ENCODE results near the gene PCBP2. TPM values are rescaled to one million over a fixed set of nuclear protein-coding genes. Genes with fewer than 3 reads are reported as not detected.
"Not testable (repeated sequence)": the region's sequence is repeated elsewhere in the genome, so short reads cannot be mapped to it uniquely, and the experiment has no call there.

The PCBP2 gene
- total RNA-seq, 2 experiments from 2014 or later = 813 to 836 TPM

DNA sequence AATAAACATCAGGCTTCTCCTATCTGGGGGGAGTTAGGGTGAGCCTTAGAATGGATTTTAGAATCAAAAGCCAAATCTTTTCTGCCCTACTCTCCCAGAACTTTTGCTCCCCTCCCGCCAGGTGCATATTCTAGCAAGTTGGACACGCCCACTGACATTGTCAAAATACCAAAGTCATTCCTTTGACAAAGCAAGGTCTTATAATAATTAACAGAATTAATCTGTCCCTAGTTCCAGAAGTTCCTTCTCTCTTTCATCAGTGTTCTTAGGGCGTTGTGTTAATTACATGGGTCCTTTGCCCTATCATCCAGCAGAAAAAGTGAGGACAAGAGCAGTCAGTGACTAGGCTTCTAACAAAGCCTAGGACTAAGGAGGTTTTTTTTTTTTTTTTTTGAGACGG lies 7.9 kb upstream of the PCBP2 start:
- DNase-seq (no peak), ATAC-seq (no peak)
- peaks cover 56% of the 10 kb centered on the region for H3K36me3 Mint-ChIP-seq (ENCODE audit: low read depth)
- no peak overlapping the region for H3K27ac Mint-ChIP-seq
- POLR2A ChIA-PET = no interaction called here
- CTCF ChIA-PET = interaction anchor here (0.6 kb wide), 1 partner anchor 115 kb away, joined by 3 read pairs; no protein-coding TSS in a partner anchor
- peaks cover 42% of the 10 kb centered on the region for H3K4me1 Mint-ChIP-seq (ENCODE audit: low read depth)
- H3K27me3 Mint-ChIP-seq (ENCODE audit: low read depth) = no peaks in the 10 kb centered on the region
- H3K4me3 Mint-ChIP-seq = peak overlapping the region; percentile 97
- no peaks in the 10 kb centered on the region for H3K9me3 Mint-ChIP-seq (ENCODE audit: insufficient read depth)

DNA sequence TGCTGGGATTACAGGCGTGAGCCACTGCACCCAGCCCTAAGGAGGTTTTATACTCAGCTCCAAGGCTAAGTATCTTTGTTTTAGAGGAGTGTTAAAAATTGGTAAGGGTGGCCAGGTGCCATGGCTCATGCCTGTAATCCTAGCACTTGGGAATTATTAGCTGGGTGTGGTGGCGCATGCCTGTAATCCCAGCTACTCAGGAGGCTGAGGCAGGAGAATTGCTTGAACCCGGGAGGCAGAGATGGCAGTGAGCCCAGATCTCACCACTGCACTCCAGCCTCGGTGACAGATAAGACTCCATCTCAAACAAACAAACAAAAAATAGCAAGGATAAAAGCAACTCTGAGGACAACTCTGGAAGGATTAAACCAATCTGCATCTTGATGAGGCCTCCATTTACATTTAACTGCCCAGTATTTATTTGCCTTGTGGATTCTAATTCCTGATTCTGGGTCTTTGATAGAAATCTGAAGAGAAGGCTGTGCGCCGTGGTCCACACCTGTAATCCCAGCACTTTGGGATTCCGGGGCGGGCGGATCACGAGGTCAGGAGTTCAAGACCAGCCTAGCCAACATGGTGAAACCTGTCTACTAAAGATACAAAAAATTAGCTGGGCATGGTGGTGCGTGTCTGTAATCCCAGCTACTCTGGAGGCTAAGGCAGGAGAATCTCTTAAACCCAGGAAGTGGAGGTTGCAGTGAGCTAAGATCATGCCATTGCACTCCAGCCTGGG lies 7.1 kb upstream of the PCBP2 start:
- H3K36me3 Mint-ChIP-seq (ENCODE audit: low read depth) = peaks cover 56% of the 10 kb centered on the region
- DNase-seq; H3K27me3 Mint-ChIP-seq (ENCODE audit: low read depth); H3K4me3 Mint-ChIP-seq; H3K9me3 Mint-ChIP-seq (ENCODE audit: insufficient read depth); ATAC-seq; H3K27ac Mint-ChIP-seq: not testable (repeated sequence)
- ChIA-PET CTCF (interaction anchor here (0.6 to 0.8 kb wide), 3 partner anchors 23 to 121 kb away, joined by 3 to 4 read pairs (median 3); no protein-coding TSS in a partner anchor), POLR2A (interaction anchor here (0.5 kb wide), 1 partner anchor 406 kb away, joined by 3 read pairs; no protein-coding TSS in a partner anchor)
- H3K4me1 Mint-ChIP-seq (ENCODE audit: low read depth) = peaks cover 39% of the 10 kb centered on the region

DNA sequence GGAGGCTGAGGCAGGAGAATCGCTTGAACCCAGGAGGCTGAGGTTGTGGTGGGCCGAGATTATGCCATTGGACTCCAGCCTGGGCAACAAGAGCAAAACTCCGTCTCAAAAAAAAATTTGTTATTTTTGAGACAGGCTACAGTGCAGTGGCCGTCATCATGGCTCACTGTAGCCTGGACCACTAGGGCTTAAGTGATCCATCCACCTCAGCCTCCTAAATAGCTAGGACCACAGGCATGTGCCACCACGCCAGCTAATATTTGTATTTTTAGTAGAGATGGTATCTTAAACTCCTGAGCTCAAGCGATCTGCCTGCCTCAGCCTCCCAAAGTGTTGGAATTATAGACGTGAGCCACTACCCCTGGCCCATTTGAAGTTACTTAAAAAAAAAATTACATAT lies 966 bp upstream of the PCBP2 start:
- Mint-ChIP-seq H3K36me3 (ENCODE audit: low read depth) (peaks cover 59% of the 10 kb centered on the region), H3K27ac (no peak overlapping the region), H3K4me1 (ENCODE audit: low read depth) (peaks cover 38% of the 10 kb centered on the region), H3K4me3 (no peak overlapping the region), H3K27me3 (ENCODE audit: low read depth) (no peaks in the 10 kb centered on the region), H3K9me3 (ENCODE audit: insufficient read depth) (no peaks in the 10 kb centered on the region)
- ChIA-PET POLR2A (no interaction called here), CTCF (interaction anchor here (0.7 to 1.9 kb wide), 7 partner anchors 30 to 183 kb away, joined by 3 to 7 read pairs (median 4); partner anchors contain the start of genes ESPL1 and TARBP2)
- ATAC-seq = no peak
- no peak for DNase-seq

DNA sequence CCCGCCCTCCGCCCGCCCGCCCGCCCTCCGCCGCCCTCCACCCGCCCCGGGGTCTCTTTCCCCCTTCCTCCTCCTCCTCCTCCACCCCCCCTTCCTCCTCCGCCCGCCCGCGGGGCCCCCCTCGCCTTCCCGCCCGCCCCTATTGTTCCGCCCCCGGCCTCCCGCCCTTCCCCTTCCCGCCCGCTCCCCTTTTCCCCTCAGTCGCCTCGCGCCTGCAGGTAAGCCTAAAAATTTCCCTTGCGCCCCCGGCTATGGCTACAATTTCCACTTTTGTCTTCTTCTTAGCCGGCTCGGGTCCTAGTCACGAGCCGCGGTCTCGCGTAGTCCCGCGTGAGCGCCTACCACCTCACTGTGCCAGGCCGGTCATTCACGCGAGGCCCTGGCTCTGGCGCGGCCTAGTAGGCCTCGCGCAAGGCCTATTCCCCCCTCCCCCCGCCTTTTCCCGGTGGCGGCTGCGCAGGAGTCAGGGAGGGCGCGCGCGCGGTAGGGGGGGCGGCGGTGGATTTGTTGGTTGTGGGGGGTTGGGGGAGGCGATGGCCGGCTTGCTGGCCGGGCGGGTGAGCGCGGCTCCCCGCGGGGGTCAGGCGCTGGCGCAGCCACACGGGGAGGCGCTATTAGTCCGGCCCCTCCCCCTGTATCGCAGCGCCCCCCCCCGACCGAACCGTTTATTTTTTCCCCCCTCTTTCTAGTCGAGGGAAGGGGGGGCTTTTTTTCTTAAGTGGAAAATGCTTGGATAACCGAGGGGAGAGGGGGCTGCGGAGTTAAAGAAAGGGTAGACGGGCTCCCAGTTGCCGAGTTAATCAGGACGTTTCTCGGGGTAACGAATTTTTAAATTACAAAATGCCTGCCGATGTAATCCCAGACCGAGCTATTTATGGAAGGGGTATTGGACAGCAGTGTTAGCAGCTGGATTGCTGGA lies 516 bp downstream of the PCBP2 start:
- Mint-ChIP-seq H3K36me3 (ENCODE audit: low read depth) (peaks cover 60% of the 10 kb centered on the region), H3K27ac (peak overlapping the region; percentile 100), H3K4me1 (ENCODE audit: low read depth) (peaks cover 39% of the 10 kb centered on the region), H3K9me3 (ENCODE audit: insufficient read depth) (no peaks in the 10 kb centered on the region), H3K4me3 (peak overlapping the region; percentile 94), H3K27me3 (ENCODE audit: low read depth) (no peaks in the 10 kb centered on the region)
- ATAC-seq (peak; percentile 29), DNase-seq (peak; percentile 80)
- ChIA-PET POLR2A (interaction anchor here (0.6 to 1.0 kb wide), 5 partner anchors 22 to 184 kb away, joined by 3 to 4 read pairs (median 4); partner anchors contain the start of genes ESPL1 and TARBP2), CTCF (interaction anchor here (0.8 to 3.2 kb wide), 5 partner anchors 12 to 131 kb away, joined by 3 to 18 read pairs (median 4); partner anchors contain the start of gene AAAS)

DNA sequence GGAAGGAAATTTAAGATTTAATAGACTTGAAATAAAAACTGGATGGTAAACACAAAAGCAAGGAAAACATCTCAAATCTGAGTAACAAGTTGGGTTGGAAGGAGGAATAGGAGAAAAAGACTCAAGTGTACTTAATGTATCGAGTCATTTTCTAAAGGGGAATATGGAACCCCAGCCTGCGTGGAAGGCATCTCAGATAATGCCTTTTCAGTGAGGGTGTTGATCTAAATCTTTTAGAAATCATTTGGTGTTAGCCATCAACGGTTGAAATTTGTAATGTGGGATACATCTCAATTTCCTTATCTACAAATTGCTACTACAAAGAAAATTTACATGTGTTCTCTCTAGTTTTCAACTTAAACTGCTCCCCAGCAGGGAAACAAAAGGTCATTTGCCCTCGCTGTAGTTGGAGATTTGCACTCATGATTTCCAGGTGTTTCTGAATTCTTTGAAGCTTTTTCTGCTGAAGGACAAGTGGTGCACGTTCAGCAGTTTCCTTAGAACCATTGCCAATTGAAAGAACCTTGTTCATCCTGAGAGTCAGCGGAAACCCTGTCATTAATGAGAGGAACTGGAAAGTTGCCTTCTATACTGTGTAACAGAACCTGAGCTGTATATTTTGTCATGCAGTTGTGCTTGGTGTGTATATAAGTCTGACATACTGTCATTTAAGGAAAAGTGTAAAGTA lies 2.2 kb downstream of the PCBP2 start:
- POLR2A ChIA-PET = interaction anchor here (0.9 to 4.0 kb wide), 5 partner anchors 10 to 75 kb away, joined by 3 to 16 read pairs (median 3); no protein-coding TSS in a partner anchor
- H3K36me3 Mint-ChIP-seq (ENCODE audit: low read depth) = peaks cover 60% of the 10 kb centered on the region
- ATAC-seq (no peak), DNase-seq (no peak)
- H3K27me3 Mint-ChIP-seq (ENCODE audit: low read depth) = no peaks in the 10 kb centered on the region
- H3K4me3 Mint-ChIP-seq = peak overlapping the region; percentile 94
- no peaks in the 10 kb centered on the region for H3K9me3 Mint-ChIP-seq (ENCODE audit: insufficient read depth)
- CTCF ChIA-PET = interaction anchor here (1.0 to 3.2 kb wide), 6 partner anchors 11 to 186 kb away, joined by 3 to 18 read pairs (median 4); partner anchors contain the start of genes ESPL1 and MYG1
- H3K4me1 Mint-ChIP-seq (ENCODE audit: low read depth) = peaks cover 37% of the 10 kb centered on the region
- H3K27ac Mint-ChIP-seq = peak overlapping the region; percentile 100

DNA sequence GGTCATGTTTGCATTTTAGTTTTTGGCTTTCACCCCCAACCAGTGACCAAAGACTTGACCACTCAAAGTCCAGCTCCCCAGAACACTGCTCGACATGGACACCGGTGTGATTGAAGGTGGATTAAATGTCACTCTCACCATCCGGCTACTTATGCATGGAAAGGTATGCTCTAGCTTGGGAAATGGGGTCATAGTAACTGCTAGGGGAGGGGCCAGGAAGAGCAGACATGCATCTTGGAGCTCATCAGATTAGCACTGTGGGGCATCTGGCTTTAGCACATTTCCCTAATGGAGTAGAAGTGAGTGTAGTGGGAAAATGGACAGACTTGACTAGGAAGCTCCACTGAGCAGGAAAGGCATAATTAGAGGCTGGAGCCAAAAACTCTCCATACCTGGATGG lies 2.8 kb downstream of the PCBP2 start:
- ChIA-PET CTCF (interaction anchor here (0.7 to 3.2 kb wide), 4 partner anchors 21 to 961 kb away, joined by 3 to 18 read pairs (median 4); partner anchors contain the start of gene ESPL1), POLR2A (interaction anchor here (0.6 to 4.0 kb wide), 7 partner anchors 10 to 186 kb away, joined by 3 to 16 read pairs (median 3); no protein-coding TSS in a partner anchor)
- DNase-seq (no peak), ATAC-seq (no peak)
- no peaks in the 10 kb centered on the region for H3K27me3 Mint-ChIP-seq (ENCODE audit: low read depth)
- H3K27ac Mint-ChIP-seq = peak overlapping the region; percentile 100
- H3K36me3 Mint-ChIP-seq (ENCODE audit: low read depth) = peaks cover 63% of the 10 kb centered on the region
- no peaks in the 10 kb centered on the region for H3K9me3 Mint-ChIP-seq (ENCODE audit: insufficient read depth)
- H3K4me1 Mint-ChIP-seq (ENCODE audit: low read depth) = peaks cover 39% of the 10 kb centered on the region
- peak overlapping the region; percentile 94 for H3K4me3 Mint-ChIP-seq

DNA sequence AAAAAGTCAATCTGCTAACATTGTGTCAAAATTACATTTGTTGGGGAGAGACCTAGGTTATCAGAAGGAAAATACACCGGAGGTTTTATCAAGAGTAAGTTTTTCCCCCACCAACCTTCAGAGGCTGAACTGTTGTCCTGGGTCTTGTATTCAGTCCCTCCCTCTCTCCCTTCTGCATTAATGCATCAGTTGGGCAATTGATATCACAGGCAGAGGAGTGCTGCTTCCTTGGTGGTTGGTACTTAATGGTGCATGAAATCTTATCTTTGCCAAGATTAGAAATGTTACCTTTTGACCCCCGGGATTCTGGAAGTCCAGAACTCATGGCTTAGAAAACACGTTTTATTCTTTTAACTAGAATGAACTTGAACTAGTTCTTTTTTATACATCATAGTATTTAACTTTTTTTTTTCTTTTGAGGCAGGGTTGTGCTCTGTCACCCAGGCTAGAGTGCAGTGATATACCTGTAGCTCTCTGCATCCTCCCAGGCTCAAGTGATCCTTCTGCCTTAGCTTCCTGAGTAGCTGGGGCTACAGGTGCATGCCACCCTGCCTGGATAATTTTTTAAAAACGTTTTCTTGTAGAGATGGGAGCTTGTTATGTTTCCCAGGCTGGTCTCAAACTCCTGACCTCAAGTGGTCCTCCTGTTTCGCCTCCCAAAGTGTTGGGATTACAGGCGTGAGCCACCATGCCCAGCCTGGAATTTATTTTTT lies 4.9 kb downstream of the PCBP2 start:
- no peak overlapping the region for H3K27ac Mint-ChIP-seq

DNA sequence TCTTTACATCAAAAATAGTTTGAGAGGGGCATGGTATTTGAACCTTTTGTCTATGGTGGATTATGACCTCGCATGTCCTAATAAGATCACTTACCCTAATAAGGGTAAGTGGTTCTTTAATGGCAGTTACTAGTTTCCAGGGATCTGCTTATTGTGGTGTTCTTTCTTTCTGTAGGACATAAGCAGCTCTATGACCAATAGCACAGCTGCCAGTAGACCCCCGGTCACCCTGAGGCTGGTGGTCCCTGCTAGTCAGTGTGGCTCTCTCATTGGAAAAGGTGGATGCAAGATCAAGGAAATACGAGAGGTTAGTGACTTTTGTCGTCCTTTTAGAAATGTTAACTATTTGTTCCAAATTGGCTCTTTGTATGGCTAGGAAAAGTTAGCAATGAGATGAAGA lies 7.2 kb downstream of the PCBP2 start:
- ATAC-seq (no peak), DNase-seq (no peak)
- POLR2A ChIA-PET = interaction anchor here (1.2 to 1.7 kb wide), 4 partner anchors 9 to 23 kb away, joined by 3 to 5 read pairs (median 5); no protein-coding TSS in a partner anchor
- CTCF ChIA-PET = interaction anchor here (1.0 to 1.7 kb wide), 5 partner anchors 15 to 107 kb away, joined by 3 to 5 read pairs (median 4); no protein-coding TSS in a partner anchor
- Mint-ChIP-seq H3K4me3 (no peak overlapping the region), H3K27me3 (ENCODE audit: low read depth) (no peaks in the 10 kb centered on the region), H3K4me1 (ENCODE audit: low read depth) (peaks cover 38% of the 10 kb centered on the region), H3K9me3 (ENCODE audit: insufficient read depth) (no peaks in the 10 kb centered on the region), H3K36me3 (ENCODE audit: low read depth) (peaks cover 83% of the 10 kb centered on the region), H3K27ac (no peak overlapping the region)

More for the DNA sequence above, 4.9 kb downstream of the PCBP2 start:
- CTCF ChIA-PET = interaction anchor here (0.9 to 1.5 kb wide), 3 partner anchors 19 to 105 kb away, joined by 3 read pairs; no protein-coding TSS in a partner anchor
- peaks cover 79% of the 10 kb centered on the region for H3K36me3 Mint-ChIP-seq (ENCODE audit: low read depth)
- POLR2A ChIA-PET = interaction anchor here (0.6 to 4.0 kb wide), 2 partner anchors 19 to 442 kb away, joined by 4 to 16 read pairs; no protein-coding TSS in a partner anchor
- H3K27me3 Mint-ChIP-seq (ENCODE audit: low read depth) = no peaks in the 10 kb centered on the region
- H3K4me1 Mint-ChIP-seq (ENCODE audit: low read depth) = peaks cover 41% of the 10 kb centered on the region
- no peak for ATAC-seq
- H3K9me3 Mint-ChIP-seq (ENCODE audit: insufficient read depth) = no peaks in the 10 kb centered on the region
- no peak overlapping the region for H3K4me3 Mint-ChIP-seq
- DNase-seq = no peak

DNA sequence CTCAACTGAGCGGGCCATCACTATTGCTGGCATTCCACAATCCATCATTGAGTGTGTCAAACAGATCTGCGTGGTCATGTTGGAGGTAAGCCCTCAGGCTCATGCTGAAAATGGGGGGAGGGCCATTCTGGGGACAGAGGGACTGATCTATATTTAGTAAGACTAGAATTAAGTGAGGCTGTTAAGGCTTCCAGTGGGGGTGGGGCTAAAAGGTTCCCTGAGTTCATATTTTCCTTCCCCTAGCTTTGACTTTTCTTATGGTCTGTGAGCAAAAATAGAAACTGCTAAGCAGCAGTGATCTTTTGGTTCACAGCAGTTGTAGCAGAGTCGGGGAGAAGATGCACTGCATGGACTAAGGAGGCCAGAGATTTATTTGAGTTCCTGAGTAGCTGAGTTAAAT lies 9.2 kb downstream of the PCBP2 start:
- Mint-ChIP-seq H3K4me3 (no peak overlapping the region), H3K4me1 (ENCODE audit: low read depth) (peaks cover 27% of the 10 kb centered on the region), H3K27ac (no peak overlapping the region), H3K36me3 (ENCODE audit: low read depth) (peaks cover 83% of the 10 kb centered on the region), H3K27me3 (ENCODE audit: low read depth) (no peaks in the 10 kb centered on the region), H3K9me3 (ENCODE audit: insufficient read depth) (no peaks in the 10 kb centered on the region)
- ATAC-seq = no peak
- no peak for DNase-seq
- POLR2A ChIA-PET = interaction anchor here (0.6 to 1.5 kb wide), 3 partner anchors 12 to 166 kb away, joined by 3 read pairs; no protein-coding TSS in a partner anchor
- CTCF ChIA-PET = interaction anchor here (1.5 to 3.3 kb wide), 3 partner anchors 15 to 109 kb away, joined by 3 to 14 read pairs (median 3); no protein-coding TSS in a partner anchor

DNA sequence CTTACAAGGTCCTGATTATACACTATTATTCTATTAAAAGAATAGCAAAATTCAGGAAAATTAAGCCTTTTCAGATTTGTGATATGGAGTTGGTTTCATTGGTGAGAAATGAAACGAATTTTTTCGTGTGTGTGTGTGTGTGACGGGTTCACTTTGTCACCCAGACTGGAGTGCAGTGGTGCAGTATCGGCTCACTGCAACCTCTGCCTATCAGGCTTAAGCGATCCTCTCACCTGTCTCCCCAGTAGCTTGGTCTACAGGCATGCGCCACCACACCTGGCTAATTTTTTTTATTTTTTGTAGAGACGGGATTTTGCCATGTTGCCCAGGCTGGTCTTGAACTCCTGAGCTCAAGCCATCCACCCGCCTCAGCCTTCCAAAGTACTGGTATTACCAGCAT lies 9.7 kb downstream of the PCBP2 start:
- POLR2A ChIA-PET = interaction anchor here (0.7 kb wide), 2 partner anchors 102 to 136 kb away, joined by 3 read pairs; no protein-coding TSS in a partner anchor

More for the DNA sequence above, 9.7 kb downstream of the PCBP2 start:
- Mint-ChIP-seq H3K36me3 (ENCODE audit: low read depth) (peaks cover 83% of the 10 kb centered on the region), H3K27me3 (ENCODE audit: low read depth) (no peaks in the 10 kb centered on the region), H3K27ac (no peak overlapping the region), H3K9me3 (ENCODE audit: insufficient read depth) (no peaks in the 10 kb centered on the region), H3K4me3 (no peak overlapping the region), H3K4me1 (ENCODE audit: low read depth) (peaks cover 25% of the 10 kb centered on the region)
- no peak for DNase-seq
- no peak for ATAC-seq
- CTCF ChIA-PET = interaction anchor here (1.5 to 3.3 kb wide), 2 partner anchors 15 to 109 kb away, joined by 3 to 14 read pairs; no protein-coding TSS in a partner anchor
